HL-60 (cell line): Measurements from ENCODE around the gene PPM1J.

Experiments used
- DNase-seq, 2 experiments: peaks; one replicate each; pipeline ENCODE4 v3.0.0-alpha.2; 2010 to 2020; ENCODE audit warnings: low read depth in 1 of 2, low spot score in 1 of 2
- H3K27ac ChIP-seq: fragments of 250-450 bp; sonication (Bioruptor Pico); replicated peaks from 2 replicates; pipeline ENCODE4 v1.5.1; 2020; ENCODE audit warnings: mild to moderate bottlenecking, moderate library complexity
- H3K27me3 ChIP-seq: fragments of 250-450 bp; sonication (Bioruptor Pico); 2 replicates; pipeline ENCODE4 v1.5.1; 2021; ENCODE audit warnings: mild to moderate bottlenecking, moderate library complexity; ENCODE audit not compliant: insufficient read depth, poor library complexity, severe bottlenecking
- H3K4me3 ChIP-seq: replicated peaks from 2 replicates; pipeline ENCODE4 v1.5.1; 2011; ENCODE audit warnings: mild to moderate bottlenecking, control low read depth, low read length; ENCODE audit not compliant: insufficient read depth
- CTCF ChIP-seq: IDR thresholded peaks from one replicate; pipeline ENCODE4 v1.5.1; 2011; ENCODE audit warnings: low read length, control low read depth, inconsistent platforms; ENCODE audit not compliant: insufficient read depth
- GABPA ChIP-seq: IDR thresholded peaks from 2 replicates; pipeline ENCODE4 v1.6.1; 2012; ENCODE audit warnings: low read depth
- POLR2AphosphoS5 ChIP-seq: IDR thresholded peaks from 2 replicates; pipeline ENCODE4 v1.6.1; 2012; ENCODE audit warnings: low read depth
- REST ChIP-seq: IDR thresholded peaks from 2 replicates; pipeline ENCODE4 v1.6.1; 2012; ENCODE audit warnings: low read depth; ENCODE audit not compliant: insufficient replicate concordance
- SPI1 ChIP-seq: IDR thresholded peaks from 2 replicates; pipeline ENCODE4 v1.6.1; 2012; ENCODE audit warnings: low read depth, mild to moderate bottlenecking, borderline replicate concordance

Gene PPM1J

GRCh38 chr1:112706505-112707220 lies 8.5 kb downstream of the PPM1J start, which contains the start of gene RHOC:
Gene RHOC (minus strand): TSS chr1:112707127. CDS start chr1:112703799, 3,328 bp downstream.
- H3K4me3 ChIP-seq: peak within 1 kb of the TSS; percentile 51
- no peak for DNase-seq
- peaks cover 36% of the 10 kb centered on the region for H3K27me3 ChIP-seq
- H3K27ac ChIP-seq: no peak within 1 kb of the TSS
- TF ChIP-seq SPI1: no peak
- TF ChIP-seq GABPA: no peak
- no peak for TF ChIP-seq POLR2AphosphoS5
- TF ChIP-seq CTCF: no peak
- no peak for TF ChIP-seq REST

- TF ChIP-seq GABPA (no peak), SPI1 (peak; percentile 77; the same call in 1 of the 2 replicates)
- peaks cover 23% of the 10 kb centered on the region for H3K27me3 ChIP-seq
- peak; percentile 53 to 90 for DNase-seq
Observed at GRCh38 chr1:112704934-112705627, 10.1 kb downstream of the PPM1J start.

GRCh38 chr1:112704391-112704933 lies 10.7 kb downstream of the PPM1J start:
- H3K27ac ChIP-seq: no peak overlapping the region
- TF ChIP-seq GABPA (no peak), CTCF (no peak), REST (no peak), SPI1 (no peak), POLR2AphosphoS5 (no peak)
- H3K4me3 ChIP-seq: no peak overlapping the region
- no peak for DNase-seq
- peaks cover 19% of the 10 kb centered on the region for H3K27me3 ChIP-seq

More at GRCh38 chr1:112704934-112705627, 10.1 kb downstream of the PPM1J start:
- H3K4me3 ChIP-seq: no peak overlapping the region
- no peak overlapping the region for H3K27ac ChIP-seq

- Histone ChIP-seq H3K27me3 (peaks cover 13% of the 10 kb centered on the region), H3K4me3 (no peak overlapping the region), H3K27ac (no peak overlapping the region)
- TF ChIP-seq POLR2AphosphoS5 (no peak), REST (no peak), GABPA (no peak)
- no peak for DNase-seq
Observed at GRCh38 chr1:112703706-112704105, 11.4 kb downstream of the PPM1J start.
